ENCODE results near the gene ZNF837. TPM values are rescaled to one million over a fixed set of nuclear protein-coding genes. Genes with fewer than 3 reads are reported as not detected.

The ZNF837 gene
- total RNA-seq, 1 donor from 2014 or later = not detected

- Histone ChIP-seq H3K27me3 (no peaks in the 10 kb centered on the region), H3K4me1 (peaks cover 0 to 4% of the 10 kb centered on the region in 2 donors), H3K4me3 (no peak overlapping the region), H3K9me3 (no peaks in the 10 kb centered on the region), H3K36me3 (peaks cover 30 to 47% of the 10 kb centered on the region in 2 donors), H3K27ac (no peak overlapping the region)
- no peak for DNase-seq (ENCODE audit: low spot score in 2 of 2)
- TF ChIP-seq CTCF (IDR thresholded peaks at IDR 0.05) = no peak
- intact Hi-C loops (cut with DNase I) = no loop called here
Measured at GRCh38 chr19:58394821-58395219, 14.0 kb upstream of the ZNF837 start.

- no peak for TF ChIP-seq CTCF (IDR thresholded peaks at IDR 0.05)
Measured at GRCh38 chr19:58393725-58394033, 12.8 kb upstream of the ZNF837 start.

GRCh38 chr19:58392945-58393724, 12.3 kb upstream of the ZNF837 start:
- Histone ChIP-seq H3K27ac (no peak overlapping the region), H3K9me3 (no peaks in the 10 kb centered on the region), H3K27me3 (no peaks in the 10 kb centered on the region), H3K4me1 (peaks cover 0 to 7% of the 10 kb centered on the region in 2 donors), H3K36me3 (peaks cover 31 to 57% of the 10 kb centered on the region in 2 donors), H3K4me3 (no peak overlapping the region)
- no peak for DNase-seq (ENCODE audit: low spot score in 2 of 2)
- intact Hi-C loops (cut with DNase I) = no loop called here
- TF ChIP-seq CTCF (IDR thresholded peaks at IDR 0.05) = no peak

More at GRCh38 chr19:58393725-58394033, 12.8 kb upstream of the ZNF837 start:
- intact Hi-C loops (cut with DNase I) = no loop called here
- Histone ChIP-seq H3K9me3 (no peaks in the 10 kb centered on the region), H3K27ac (no peak overlapping the region), H3K36me3 (peaks cover 31 to 53% of the 10 kb centered on the region in 2 donors), H3K4me1 (peaks cover 0 to 4% of the 10 kb centered on the region in 2 donors), H3K4me3 (no peak overlapping the region), H3K27me3 (no peaks in the 10 kb centered on the region)
- no peak for DNase-seq (ENCODE audit: low spot score in 2 of 2)

GRCh38 chr19:58388175-58388526, 7.3 kb upstream of the ZNF837 start:
- Histone ChIP-seq H3K27ac (no peak overlapping the region), H3K27me3 (no peaks in the 10 kb centered on the region), H3K9me3 (no peaks in the 10 kb centered on the region), H3K4me3 (peak overlapping the region; percentile 81 to 84), H3K36me3 (peaks cover 16 to 37% of the 10 kb centered on the region in 2 donors), H3K4me1 (peaks cover 10 to 28% of the 10 kb centered on the region in 2 donors)
- TF ChIP-seq CTCF (IDR thresholded peaks at IDR 0.05) = no peak
- DNase-seq (ENCODE audit: low spot score in 2 of 2) = no peak
- intact Hi-C loops (cut with DNase I) = no loop called here

GRCh38 chr19:58387338-58388174, 6.7 kb upstream of the ZNF837 start:
- H3K9me3 ChIP-seq = no peaks in the 10 kb centered on the region
- peaks cover 10 to 28% of the 10 kb centered on the region in 2 donors for H3K4me1 ChIP-seq
- TF ChIP-seq CTCF (IDR thresholded peaks at IDR 0.05) = no peak
- DNase-seq (ENCODE audit: low spot score in 2 of 2) = no peak
- H3K36me3 ChIP-seq = peaks cover 10 to 31% of the 10 kb centered on the region in 2 donors
- no peaks in the 10 kb centered on the region for H3K27me3 ChIP-seq
- intact Hi-C loops (cut with DNase I) = loop anchor here (1.0 to 2.0 kb wide), 5 partner anchors 14 to 132 kb away; partner anchors contain the start of genes ZBTB45, ZNF324, ZNF324B and ZNF497
- peak overlapping the region; percentile 81 to 84 for H3K4me3 ChIP-seq
- H3K27ac ChIP-seq = peak overlapping the region; percentile 55 to 96
